Keratinocyte (primary cell): ENCODE results near the gene RRAS. TPM values are rescaled to one million over a fixed set of nuclear protein-coding genes. Genes with fewer than 3 reads are reported as not detected.

Experiments used
- DNase-seq: peaks from one replicate; pipeline ENCODE4 v3.0.0-alpha.2; 2011; ENCODE audit warnings: low read depth, missing footprints, low spot score
- FAIRE-seq: peaks from 2 replicates; lab custom pipeline; 2011; peaks lifted over from hg19 to GRCh38; lab: Jason Lieb, UNC
- H2AFZ ChIP-seq: 2 replicates; pipeline ENCODE4 v1.6.0; 2012; ENCODE audit warnings: low read length, control low read depth, inconsistent platforms; ENCODE audit not compliant: control insufficient read depth
- H3K27ac ChIP-seq: 2 replicates; pipeline ENCODE4 v1.5.1; 2011; ENCODE audit warnings: low read length; ENCODE audit not compliant: control insufficient read depth, insufficient read depth
- H3K27me3 ChIP-seq: 3 replicates; pipeline ENCODE4 v1.6.0; 2011; ENCODE audit warnings: low read length; ENCODE audit not compliant: control insufficient read depth, insufficient read depth; ENCODE audit errors: extremely low read depth
- H3K36me3 ChIP-seq, 2 experiments: 2 replicates in 1 of 2; 3 replicates in 1 of 2; pipeline ENCODE4 v1.5.1; 2011; ENCODE audit warnings: low read length in 2 of 2, mild to moderate bottlenecking in 1 of 2; ENCODE audit not compliant: control insufficient read depth in 2 of 2, insufficient read depth in 2 of 2; ENCODE audit errors: extremely low read depth in 1 of 2
- H3K4me1 ChIP-seq: 3 replicates; pipeline ENCODE4 v1.5.1; 2011; ENCODE audit warnings: low read length; ENCODE audit not compliant: control insufficient read depth, insufficient read depth; ENCODE audit errors: extremely low read depth
- H3K4me2 ChIP-seq: 3 replicates; pipeline ENCODE4 v1.6.0; 2011; ENCODE audit warnings: low read depth, low read length; ENCODE audit not compliant: control insufficient read depth, insufficient read depth; ENCODE audit errors: extremely low read depth
- H3K4me3 ChIP-seq, 3 experiments: fragments of 200-600 bp in 1 of 3; sonication (generic) in 1 of 3; 2 replicates in 2 of 3; 3 replicates in 1 of 3; pipeline ENCODE4 v1.5.1; 2011 to 2016; ENCODE audit warnings: low read length in 3 of 3, mild to moderate bottlenecking in 3 of 3, control low read depth in 2 of 3, inconsistent platforms in 1 of 3, low read depth in 1 of 3, mixed read lengths in 1 of 3, mixed run types in 1 of 3, moderate library complexity in 1 of 3; ENCODE audit not compliant: control insufficient read depth in 2 of 3, insufficient read depth in 2 of 3; ENCODE audit errors: extremely low read depth in 1 of 3
- H3K79me2 ChIP-seq: 2 replicates; pipeline ENCODE4 v1.6.0; 2012; ENCODE audit warnings: low read length; ENCODE audit not compliant: control insufficient read depth, insufficient read depth
- H3K9ac ChIP-seq: 3 replicates; pipeline ENCODE4 v1.6.0; 2011; ENCODE audit warnings: low read length; ENCODE audit not compliant: control insufficient read depth, insufficient read depth; ENCODE audit errors: extremely low read depth
- H3K9me1 ChIP-seq: 3 replicates; pipeline ENCODE4 v1.6.0; 2011; ENCODE audit warnings: low read length; ENCODE audit not compliant: control insufficient read depth, insufficient read depth; ENCODE audit errors: extremely low read depth
- H3K9me3 ChIP-seq: 2 replicates; pipeline ENCODE4 v1.5.1; 2012; ENCODE audit warnings: low read depth, low read length; ENCODE audit not compliant: control insufficient read depth
- H4K20me1 ChIP-seq: 3 replicates; pipeline ENCODE4 v1.6.0; 2011; ENCODE audit warnings: low read length; ENCODE audit not compliant: control insufficient read depth, insufficient read depth; ENCODE audit errors: extremely low read depth
- CTCF ChIP-seq, 3 experiments: IDR thresholded peaks in 1 of 3; conservative IDR thresholded peaks in 1 of 3; optimal IDR thresholded peaks in 1 of 3; 2 replicates in 2 of 3; 3 replicates in 1 of 3; pipeline versions ENCODE3 to v1.5.1; 2011; ENCODE audit warnings: low read length in 3 of 3, mild to moderate bottlenecking in 3 of 3, moderate library complexity in 2 of 3, control low read depth in 1 of 3, inconsistent platforms in 1 of 3; ENCODE audit not compliant: insufficient read depth in 2 of 3; ENCODE audit errors: extremely low read depth in 1 of 3
- EZH2 ChIP-seq: IDR thresholded peaks from one replicate; pipeline ENCODE4 v1.6.1; 2012; ENCODE audit warnings: inconsistent platforms, mild to moderate bottlenecking, low read length, moderate library complexity
- dilution Hi-C: fragments of 300-500 bp; cut with MboI; formaldehyde crosslinking; loops from one replicate; pipeline ENCODE4 v1.7.0; 2020; ENCODE audit warnings: low sequenced_read_pairs; ENCODE audit not compliant: extremely low pct_ligation_motif_present
- polyA plus RNA-seq, 5 experiments: library from polyadenylated mRNA; depleted of rRNA in 3 of 5; stranded (reverse) in 3 of 5; stranded (forward) in 1 of 5; unstranded in 1 of 5; fragments of >200 nt; gene quantifications; 1 replicate in 1 of 5; 2 replicates in 3 of 5; 3 replicates in 1 of 5; pipeline versions ENCODE4 v1.2.1 to v1.2.3, GENCODE V29; 2011 to 2012; ENCODE audit warnings: missing spikeins in 2 of 5, low read depth in 1 of 5, low replicate concordance in 1 of 5

Gene RRAS
- polyA plus RNA-seq, 1 donor (not counting 4 experiments of a cell fraction or from before 2014, with no cell fraction given) = 98.1 TPM

- H3K4me2 ChIP-seq = no peak overlapping the region
- H3K9ac ChIP-seq = no peak overlapping the region
- DNase-seq = no peak
- peaks cover 34 to 38% of the 10 kb centered on the region in 2 experiments for H3K36me3 ChIP-seq
- no peaks in the 10 kb centered on the region for H3K27me3 ChIP-seq
- no peak overlapping the region for H2AFZ ChIP-seq
- peaks cover 21% of the 10 kb centered on the region for H3K4me1 ChIP-seq
- no peak for TF ChIP-seq EZH2
- TF ChIP-seq CTCF (optimal IDR thresholded peaks at IDR 0.05 in 1 of 3, IDR thresholded peaks at IDR 0.05 in 1 of 3, conservative IDR thresholded peaks at IDR 0.05 in 1 of 3; ENCODE audit: extremely low read depth in 1 of 3, insufficient read depth in 2 of 3, low read length in 3 of 3) = no peak
- H3K4me3 ChIP-seq = no peak overlapping the region
- peaks cover 7% of the 10 kb centered on the region for H4K20me1 ChIP-seq
- dilution Hi-C loops = no loop called here
- no peaks in the 10 kb centered on the region for H3K9me1 ChIP-seq
- no peaks in the 10 kb centered on the region for H3K9me3 ChIP-seq
- H3K79me2 ChIP-seq = peaks cover 6% of the 10 kb centered on the region
- FAIRE-seq = no peak
- H3K27ac ChIP-seq = no peak overlapping the region
Observed at GRCh38 chr19:49687150-49687549, 47.2 kb upstream of the RRAS start.

GRCh38 chr19:49686503-49687088 lies 46.7 kb upstream of the RRAS start:
- Histone ChIP-seq H3K9ac (no peak overlapping the region), H4K20me1 (peaks cover 12% of the 10 kb centered on the region), H3K27me3 (no peaks in the 10 kb centered on the region), H3K4me2 (no peak overlapping the region), H3K36me3 (peaks cover 38 to 43% of the 10 kb centered on the region in 2 experiments), H3K9me1 (no peaks in the 10 kb centered on the region), H3K4me1 (peaks cover 21% of the 10 kb centered on the region), H3K79me2 (peaks cover 12% of the 10 kb centered on the region), H2AFZ (no peak overlapping the region), H3K9me3 (no peaks in the 10 kb centered on the region), H3K27ac (no peak overlapping the region), H3K4me3 (no peak overlapping the region)
- dilution Hi-C loops = no loop called here
- no peak for DNase-seq
- FAIRE-seq = no peak
- TF ChIP-seq EZH2 = no peak
- TF ChIP-seq CTCF (optimal IDR thresholded peaks at IDR 0.05 in 1 of 3, IDR thresholded peaks at IDR 0.05 in 1 of 3, conservative IDR thresholded peaks at IDR 0.05 in 1 of 3; ENCODE audit: extremely low read depth in 1 of 3, insufficient read depth in 2 of 3, low read length in 3 of 3) = no peak
